DMS153 (cell line): ENCODE data around the gene CHRFAM7A.
"Not testable (repeated sequence)": the region's sequence is repeated elsewhere in the genome, so short reads cannot be mapped to it uniquely, and the experiment has no call there.

Source experiments
- DNase-seq: peaks from one replicate; lab custom pipeline; 2025; lab: John Stamatoyannopoulos, UW

Gene CHRFAM7A

GRCh38 chr15:30392766-30393663, at the start of gene CHRFAM7A:
CHRFAM7A (minus strand) TSS chr15:30393540; CDS start chr15:30383351, 10,189 bp downstream.
- DNase-seq, result not testable (repeated sequence)

GRCh38 chr15:30438348-30438747, 45.0 kb upstream of the CHRFAM7A start:
- not testable (repeated sequence) for DNase-seq

GRCh38 chr15:30435878-30436277, 42.5 kb upstream of the CHRFAM7A start:
- not testable (repeated sequence) for DNase-seq

GRCh38 chr15:30420723-30421122, 27.4 kb upstream of the CHRFAM7A start:
- not testable (repeated sequence) for DNase-seq

- not testable (repeated sequence) for DNase-seq
Measured at GRCh38 chr15:30414160-30414559, 20.8 kb upstream of the CHRFAM7A start, which contains the start of gene GOLGA8R. GOLGA8R (minus strand) TSS chr15:30414260; CDS start chr15:30414162, 98 bp downstream.

GRCh38 chr15:30407636-30408035, 14.3 kb upstream of the CHRFAM7A start:
- DNase-seq, result not testable (repeated sequence)

GRCh38 chr15:30398988-30399387, 5.6 kb upstream of the CHRFAM7A start:
- not testable (repeated sequence) for DNase-seq

- DNase-seq, result not testable (repeated sequence)
Measured at GRCh38 chr15:30393664-30393991, 288 bp upstream of the CHRFAM7A start.

GRCh38 chr15:30386318-30386887, 6.9 kb downstream of the CHRFAM7A start:
- not testable (repeated sequence) for DNase-seq

GRCh38 chr15:30377082-30377413, 16.3 kb downstream of the CHRFAM7A start:
- DNase-seq, result not testable (repeated sequence)

GRCh38 chr15:30376375-30377081, 16.8 kb downstream of the CHRFAM7A start:
- DNase-seq, result not testable (repeated sequence)

GRCh38 chr15:30375872-30376271, 17.5 kb downstream of the CHRFAM7A start:
- not testable (repeated sequence) for DNase-seq

- not testable (repeated sequence) for DNase-seq
Measured at GRCh38 chr15:30374862-30375261, 18.5 kb downstream of the CHRFAM7A start.

- DNase-seq, result not testable (repeated sequence)
Measured at GRCh38 chr15:30368271-30368670, 25.1 kb downstream of the CHRFAM7A start.

- DNase-seq, result not testable (repeated sequence)
Measured at GRCh38 chr15:30367246-30367645, 26.1 kb downstream of the CHRFAM7A start.

GRCh38 chr15:30361404-30361803, 31.9 kb downstream of the CHRFAM7A start:
- not testable (repeated sequence) for DNase-seq

GRCh38 chr15:30360990-30361389, 32.4 kb downstream of the CHRFAM7A start:
- DNase-seq, result not testable (repeated sequence)

- DNase-seq, result not testable (repeated sequence)
Measured at GRCh38 chr15:30355043-30355442, 38.3 kb downstream of the CHRFAM7A start.

GRCh38 chr15:30349803-30350202, 43.5 kb downstream of the CHRFAM7A start:
- DNase-seq, result not testable (repeated sequence)

GRCh38 chr15:30336584-30336983, 56.8 kb downstream of the CHRFAM7A start:
- DNase-seq, result not testable (repeated sequence)

- DNase-seq, result not testable (repeated sequence)
Measured at GRCh38 chr15:30334152-30334551, 59.2 kb downstream of the CHRFAM7A start.

- DNase-seq, result not testable (repeated sequence)
Measured at GRCh38 chr15:30326145-30326544, 67.2 kb downstream of the CHRFAM7A start.
